ENCODE measurements around the gene SYT11. TPM values are rescaled to one million over a fixed set of nuclear protein-coding genes. Genes with fewer than 3 reads are reported as not detected.

Gene SYT11
- polyA plus RNA-seq, 2 of the 4 experiments (the other 2 are of a cell fraction), result 2.5 to 2.8 TPM

DNA sequence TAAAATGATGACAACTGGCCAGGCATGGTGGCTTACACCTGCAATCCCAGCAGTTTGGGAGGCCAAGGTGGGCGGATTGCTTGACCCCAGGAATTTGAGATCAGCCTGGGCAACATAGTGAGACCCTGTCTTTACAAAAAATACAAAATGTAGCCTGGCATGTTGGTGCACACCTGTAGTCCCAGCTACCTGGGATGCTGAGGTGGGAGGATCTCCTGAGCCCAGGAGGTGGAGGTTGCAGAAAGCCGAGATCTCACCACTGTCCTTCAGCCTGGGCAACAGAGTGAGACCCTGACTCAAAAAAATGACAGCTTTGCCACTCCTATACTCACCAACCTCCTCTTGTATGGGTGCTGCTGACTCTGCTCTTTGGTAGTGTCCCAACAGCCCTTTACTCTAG, 18.6 kb downstream of the SYT11 start (continued):
- TF ChIP-seq, protein P1, sequence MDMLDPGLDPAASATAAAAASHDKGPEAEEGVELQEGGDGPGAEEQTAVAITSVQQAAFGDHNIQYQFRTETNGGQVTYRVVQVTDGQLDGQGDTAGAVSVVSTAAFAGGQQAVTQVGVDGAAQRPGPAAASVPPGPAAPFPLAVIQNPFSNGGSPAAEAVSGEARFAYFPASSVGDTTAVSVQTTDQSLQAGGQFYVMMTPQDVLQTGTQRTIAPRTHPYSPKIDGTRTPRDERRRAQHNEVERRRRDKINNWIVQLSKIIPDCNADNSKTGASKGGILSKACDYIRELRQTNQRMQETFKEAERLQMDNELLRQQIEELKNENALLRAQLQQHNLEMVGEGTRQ (IDR thresholded peaks at IDR 0.05), result no peak
- TF ChIP-seq GATA3 (IDR thresholded peaks at IDR 0.05; ENCODE audit: borderline replicate concordance), result no peak
- TF ChIP-seq, protein P2, sequence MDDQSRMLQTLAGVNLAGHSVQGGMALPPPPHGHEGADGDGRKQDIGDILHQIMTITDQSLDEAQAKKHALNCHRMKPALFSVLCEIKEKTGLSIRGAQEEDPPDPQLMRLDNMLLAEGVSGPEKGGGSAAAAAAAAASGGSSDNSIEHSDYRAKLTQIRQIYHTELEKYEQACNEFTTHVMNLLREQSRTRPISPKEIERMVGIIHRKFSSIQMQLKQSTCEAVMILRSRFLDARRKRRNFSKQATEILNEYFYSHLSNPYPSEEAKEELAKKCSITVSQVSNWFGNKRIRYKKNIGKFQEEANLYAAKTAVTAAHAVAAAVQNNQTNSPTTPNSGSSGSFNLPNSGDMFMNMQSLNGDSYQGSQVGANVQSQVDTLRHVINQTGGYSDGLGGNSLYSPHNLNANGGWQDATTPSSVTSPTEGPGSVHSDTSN (IDR thresholded peaks at IDR 0.05), result no peak

DNA sequence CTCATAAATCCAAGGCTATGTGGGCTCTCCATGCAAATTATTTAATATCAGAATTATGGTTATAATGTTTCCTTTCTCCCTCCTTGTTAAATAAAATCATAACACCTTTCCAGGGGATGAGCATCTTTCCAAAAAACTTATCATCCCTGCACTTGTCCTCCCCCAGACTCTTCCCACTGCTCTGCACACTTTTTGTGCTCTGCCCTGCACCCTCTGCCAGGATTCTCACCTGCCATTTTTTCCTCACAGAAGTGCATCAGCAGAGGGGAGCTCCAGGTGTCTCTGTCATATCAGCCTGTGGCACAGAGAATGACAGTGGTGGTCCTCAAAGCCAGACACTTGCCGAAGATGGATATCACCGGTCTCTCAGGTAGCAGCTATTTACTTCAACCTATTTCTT, 20.9 kb downstream of the SYT11 start:
- Histone ChIP-seq H3K27ac (no peak overlapping the region), H3K4me3 (no peak overlapping the region), H3K4me2 (no peak overlapping the region), H3K9me3 (no peaks in the 10 kb centered on the region), H3K4me1 (no peaks in the 10 kb centered on the region)
- CTCF ChIA-PET, result no interaction called here
- DNase-seq (ENCODE audit: low read depth in 1 of 2, low spot score in 1 of 2) (no peak), ATAC-seq (no peak), FAIRE-seq (no peak)
- TF ChIP-seq FOXS1 (CRISPR knock-in tag; IDR thresholded peaks at IDR 0.05), result no peak
- TF ChIP-seq PHF8 (IDR thresholded peaks at IDR 0.05; ENCODE audit: borderline replicate concordance, low read depth), result no peak
- no peak for TF ChIP-seq HEYL (CRISPR knock-in tag; IDR thresholded peaks at IDR 0.05)
- TF ChIP-seq, protein P3, sequence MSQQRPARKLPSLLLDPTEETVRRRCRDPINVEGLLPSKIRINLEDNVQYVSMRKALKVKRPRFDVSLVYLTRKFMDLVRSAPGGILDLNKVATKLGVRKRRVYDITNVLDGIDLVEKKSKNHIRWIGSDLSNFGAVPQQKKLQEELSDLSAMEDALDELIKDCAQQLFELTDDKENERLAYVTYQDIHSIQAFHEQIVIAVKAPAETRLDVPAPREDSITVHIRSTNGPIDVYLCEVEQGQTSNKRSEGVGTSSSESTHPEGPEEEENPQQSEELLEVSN (IDR thresholded peaks at IDR 0.05; ENCODE audit: borderline replicate concordance, low read depth), result no peak
- TF ChIP-seq, protein P4, sequence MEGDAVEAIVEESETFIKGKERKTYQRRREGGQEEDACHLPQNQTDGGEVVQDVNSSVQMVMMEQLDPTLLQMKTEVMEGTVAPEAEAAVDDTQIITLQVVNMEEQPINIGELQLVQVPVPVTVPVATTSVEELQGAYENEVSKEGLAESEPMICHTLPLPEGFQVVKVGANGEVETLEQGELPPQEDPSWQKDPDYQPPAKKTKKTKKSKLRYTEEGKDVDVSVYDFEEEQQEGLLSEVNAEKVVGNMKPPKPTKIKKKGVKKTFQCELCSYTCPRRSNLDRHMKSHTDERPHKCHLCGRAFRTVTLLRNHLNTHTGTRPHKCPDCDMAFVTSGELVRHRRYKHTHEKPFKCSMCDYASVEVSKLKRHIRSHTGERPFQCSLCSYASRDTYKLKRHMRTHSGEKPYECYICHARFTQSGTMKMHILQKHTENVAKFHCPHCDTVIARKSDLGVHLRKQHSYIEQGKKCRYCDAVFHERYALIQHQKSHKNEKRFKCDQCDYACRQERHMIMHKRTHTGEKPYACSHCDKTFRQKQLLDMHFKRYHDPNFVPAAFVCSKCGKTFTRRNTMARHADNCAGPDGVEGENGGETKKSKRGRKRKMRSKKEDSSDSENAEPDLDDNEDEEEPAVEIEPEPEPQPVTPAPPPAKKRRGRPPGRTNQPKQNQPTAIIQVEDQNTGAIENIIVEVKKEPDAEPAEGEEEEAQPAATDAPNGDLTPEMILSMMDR (IDR thresholded peaks at IDR 0.05), result no peak
- TF ChIP-seq NR3C1 (IDR thresholded peaks at IDR 0.05), result no peak
- TF ChIP-seq, protein P2 (IDR thresholded peaks at IDR 0.05), result no peak
- TF ChIP-seq FOSL2 (IDR thresholded peaks at IDR 0.05), result no peak
- TF ChIP-seq FOSL2 (CRISPR knock-in tag; IDR thresholded peaks at IDR 0.05), result no peak
- TF ChIP-seq HDAC2 (IDR thresholded peaks at IDR 0.05), result no peak
- TF ChIP-seq KDM5A (IDR thresholded peaks at IDR 0.05), result no peak
- TF ChIP-seq, protein P5, sequence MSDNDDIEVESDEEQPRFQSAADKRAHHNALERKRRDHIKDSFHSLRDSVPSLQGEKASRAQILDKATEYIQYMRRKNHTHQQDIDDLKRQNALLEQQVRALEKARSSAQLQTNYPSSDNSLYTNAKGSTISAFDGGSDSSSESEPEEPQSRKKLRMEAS (IDR thresholded peaks at IDR 0.05), result no peak
- no peak for TF ChIP-seq SMC3 (IDR thresholded peaks at IDR 0.05)
- no peak for TF ChIP-seq RARB (CRISPR knock-in tag; IDR thresholded peaks at IDR 0.05)
- no peak for TF ChIP-seq EHMT2 (IDR thresholded peaks at IDR 0.05; ENCODE audit: low read depth)
- no peak for TF ChIP-seq TFCP2L1 (CRISPR knock-in tag; IDR thresholded peaks at IDR 0.05)
- TF ChIP-seq ZC3H11A (IDR thresholded peaks at IDR 0.05), result no peak
- no peak for TF ChIP-seq KDM1A (IDR thresholded peaks at IDR 0.05; ENCODE audit: low read depth)
- TF ChIP-seq, protein P6, sequence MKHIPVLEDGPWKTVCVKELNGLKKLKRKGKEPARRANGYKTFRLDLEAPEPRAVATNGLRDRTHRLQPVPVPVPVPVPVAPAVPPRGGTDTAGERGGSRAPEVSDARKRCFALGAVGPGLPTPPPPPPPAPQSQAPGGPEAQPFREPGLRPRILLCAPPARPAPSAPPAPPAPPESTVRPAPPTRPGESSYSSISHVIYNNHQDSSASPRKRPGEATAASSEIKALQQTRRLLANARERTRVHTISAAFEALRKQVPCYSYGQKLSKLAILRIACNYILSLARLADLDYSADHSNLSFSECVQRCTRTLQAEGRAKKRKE (CRISPR knock-in tag; IDR thresholded peaks at IDR 0.05; ENCODE audit: low read depth), result no peak
- 100% methylated on average over 2 of the region's 2 CpGs for WGBS (ENCODE audit: missing lambda C conversion rate)
- POLR2A ChIA-PET, result no interaction called here

Measured in A549 (cell line).